HG03378 (cell line): Measurements from ENCODE around the gene RALGAPB.
A peak's percentile ranks its signal among the peaks of the same experiment; 100 is the strongest.
"Not testable (repeated sequence)": the region's sequence is repeated elsewhere in the genome, so short reads cannot be mapped to it uniquely, and the experiment has no call there.

Experiments used
- ATAC-seq: cut with Tn5 transposase; IDR thresholded peaks from one replicate; pipeline ENCODE4 v1.9.1; 2021; ENCODE audit warnings: mild to moderate bottlenecking, moderate library complexity; ENCODE audit not compliant: unreplicated experiment

Gene RALGAPB

DNA sequence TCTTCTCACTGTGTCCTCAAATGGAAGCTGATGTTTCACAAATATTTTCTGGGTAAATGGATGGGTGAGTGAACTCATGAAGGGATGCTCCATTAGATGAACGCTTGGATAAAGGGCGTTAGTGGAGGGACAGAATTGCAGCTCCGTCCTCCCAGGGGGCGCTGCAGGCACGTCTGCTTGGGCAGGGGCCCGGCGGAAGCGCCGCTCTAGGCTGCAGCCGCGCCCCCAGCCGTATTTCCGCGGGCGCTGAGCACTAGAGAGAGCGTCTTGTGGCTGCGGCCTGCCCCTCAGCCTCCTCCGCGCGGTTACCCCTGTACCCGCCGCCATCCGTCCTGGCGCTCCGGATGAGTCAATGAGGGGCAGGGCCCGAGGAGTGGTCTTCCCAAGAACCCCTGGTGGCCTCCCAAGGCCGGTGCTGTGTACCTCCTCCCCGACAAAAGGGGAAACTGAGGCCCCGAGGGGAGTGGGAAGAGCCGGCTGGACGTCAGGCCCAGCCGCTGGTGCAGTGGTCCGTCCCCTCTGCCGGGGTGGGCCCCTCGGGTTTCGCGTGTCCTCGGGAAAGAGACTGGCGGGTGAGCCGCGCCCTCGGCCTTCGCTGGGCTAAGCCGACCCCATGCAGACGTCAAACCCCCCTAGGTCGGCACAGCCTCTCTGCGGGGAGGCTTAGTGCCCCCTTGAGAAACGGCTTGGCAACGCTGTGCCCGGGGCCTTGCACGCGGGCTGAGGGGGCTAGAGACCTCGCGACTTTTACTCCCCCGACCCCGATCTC, 26.0 kb upstream of the RALGAPB start:
- ATAC-seq: peak; percentile 58

DNA sequence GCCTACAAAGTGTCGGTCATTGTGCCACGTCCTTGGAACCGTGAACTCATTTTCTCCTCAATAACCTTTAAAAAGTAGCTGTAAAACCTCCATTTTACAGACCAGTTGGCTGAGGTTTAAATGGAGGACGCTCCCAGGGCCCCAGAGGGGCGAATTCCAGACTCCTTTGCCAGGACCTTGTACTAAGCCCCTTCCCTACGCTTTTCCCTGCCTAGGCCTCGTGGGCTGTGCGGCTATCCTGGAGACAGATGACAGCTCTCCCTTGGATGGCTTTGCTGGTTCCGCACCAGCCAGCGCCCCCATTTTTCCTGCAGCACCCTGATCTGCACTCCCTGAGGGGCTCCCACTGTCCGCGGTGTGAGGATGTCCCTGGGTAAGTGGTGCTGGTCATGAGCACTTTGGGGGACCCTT, 25.4 kb upstream of the RALGAPB start:
- no peak for ATAC-seq

DNA sequence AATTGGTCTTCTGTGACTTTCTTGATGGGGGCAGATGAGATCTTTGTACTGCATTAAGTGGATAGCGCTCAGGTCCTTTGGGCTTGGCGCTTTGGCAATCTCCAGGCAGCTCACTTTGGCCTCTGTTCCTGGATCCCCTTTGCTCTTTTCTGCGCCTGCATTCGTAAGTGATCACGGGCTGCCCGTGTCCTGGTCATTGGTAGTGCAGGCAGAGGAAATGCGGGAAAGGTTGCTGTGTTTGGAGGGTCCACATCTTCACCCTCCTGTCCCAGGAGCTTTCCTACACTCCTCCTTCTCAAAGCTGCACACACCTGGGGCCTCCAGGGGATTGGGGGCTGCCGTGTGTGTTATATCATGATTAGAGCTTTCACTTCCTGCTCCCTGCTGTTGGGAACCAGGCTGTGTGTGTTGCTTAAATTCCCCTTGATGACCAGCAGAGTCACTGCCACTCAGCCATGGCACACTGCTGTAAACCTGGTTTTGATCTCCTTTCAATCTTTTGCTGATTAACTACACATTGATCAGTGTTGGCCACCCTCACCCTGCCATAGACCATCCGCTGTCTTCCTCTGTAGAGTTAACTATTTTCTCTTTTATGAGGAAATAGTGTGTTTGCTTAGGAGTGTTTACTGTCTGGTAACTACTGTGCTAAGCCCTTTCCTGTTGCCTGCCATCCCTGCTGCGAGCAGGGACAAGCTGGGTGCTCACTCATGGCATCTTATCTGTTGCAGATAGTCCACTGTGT, 24.5 kb upstream of the RALGAPB start:
- no peak for ATAC-seq

DNA sequence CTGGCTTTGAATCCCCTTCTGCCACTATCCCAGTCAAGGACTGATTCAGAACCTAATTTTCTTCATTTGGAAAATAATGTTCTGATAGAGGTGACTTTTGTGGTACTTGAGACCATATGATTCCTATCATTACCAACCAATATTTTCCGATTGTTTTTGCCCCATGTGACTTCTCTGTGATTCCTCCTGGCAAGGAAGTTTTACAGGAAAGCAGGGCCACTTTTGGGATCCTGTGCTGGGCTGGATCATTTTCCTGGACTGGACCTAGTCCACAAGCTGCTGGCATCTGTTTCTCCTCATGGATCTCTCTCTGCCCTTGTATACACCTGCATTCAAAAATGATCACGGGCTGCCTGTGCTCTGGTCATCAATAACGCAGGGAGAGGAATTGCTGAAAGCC, 23.6 kb upstream of the RALGAPB start:
- no peak for ATAC-seq

DNA sequence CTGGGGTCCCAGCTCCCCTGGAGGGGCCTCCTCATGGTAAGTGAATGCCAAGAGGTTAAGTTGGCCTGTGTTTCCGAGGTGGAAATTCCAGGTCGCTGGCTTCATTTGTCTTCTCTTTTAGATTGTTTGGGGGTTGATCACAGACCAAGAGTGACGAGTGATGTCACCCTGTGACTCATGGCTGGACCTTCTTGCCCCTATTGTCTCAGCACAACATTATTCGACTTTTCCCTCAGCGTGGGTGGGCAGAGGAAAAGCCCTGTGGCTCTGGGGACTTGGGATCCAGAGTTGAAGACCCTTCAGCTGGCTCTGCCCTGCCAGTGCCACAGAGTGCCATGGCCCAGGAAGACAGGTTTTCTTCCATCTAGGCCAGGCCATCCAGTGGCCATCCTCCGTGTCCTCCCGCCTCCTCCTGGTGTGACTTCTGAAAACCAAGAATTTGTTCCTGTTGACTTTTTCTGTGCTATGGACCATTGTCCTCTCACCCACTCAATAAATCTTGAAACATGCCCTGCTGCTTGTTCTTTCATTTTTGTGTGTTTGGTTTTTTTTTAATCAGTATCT, 22.1 kb upstream of the RALGAPB start:
- ATAC-seq: no peak

- no peak for ATAC-seq
Observed at GRCh38 chr20:38452880-38453624, 19.6 kb upstream of the RALGAPB start.

GRCh38 chr20:38453941-38454340, 18.7 kb upstream of the RALGAPB start:
- no peak for ATAC-seq

DNA sequence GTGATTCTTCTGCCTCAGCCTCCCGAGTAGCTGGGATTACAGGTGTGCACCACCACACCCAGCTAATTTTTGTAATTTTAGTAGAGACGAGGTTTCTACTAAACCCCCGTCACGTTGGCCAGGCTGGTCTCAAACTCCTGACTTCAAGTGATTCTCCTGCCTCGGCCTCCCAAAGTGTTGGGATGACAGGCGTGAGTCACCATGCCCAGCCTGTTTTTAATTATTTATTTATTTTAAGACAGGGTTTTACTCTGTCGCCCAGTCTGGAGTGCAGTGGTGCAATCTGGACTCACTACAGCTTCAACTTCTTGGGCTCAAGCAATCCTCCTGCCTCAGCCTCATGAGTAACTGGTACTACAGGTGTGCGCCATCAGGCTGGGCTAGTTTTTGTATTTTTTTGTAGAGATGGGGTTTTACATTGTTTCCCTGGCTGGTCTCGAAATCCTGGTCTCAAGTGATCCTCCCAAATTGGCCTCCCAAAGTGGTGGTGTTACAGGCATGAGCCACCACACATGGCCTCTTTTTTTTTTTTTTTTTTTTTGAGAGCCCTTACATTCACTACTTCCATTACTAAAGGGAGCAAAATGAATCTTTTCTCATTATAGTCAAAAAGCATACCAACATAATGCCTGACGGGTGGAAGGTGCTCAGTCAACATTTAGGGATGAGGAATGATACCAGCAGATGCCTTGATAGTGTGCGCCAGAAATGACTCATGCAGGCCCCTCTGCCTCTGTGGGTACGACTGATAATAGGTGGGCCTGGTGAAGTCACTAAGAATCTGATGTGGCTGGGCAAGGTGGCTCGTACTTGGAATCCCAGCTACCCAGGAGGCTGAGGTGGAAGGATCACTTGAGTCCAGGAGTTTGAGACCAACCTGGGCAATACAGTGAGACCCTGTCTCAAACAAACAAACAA, 17.8 kb upstream of the RALGAPB start:
- no peak for ATAC-seq

DNA sequence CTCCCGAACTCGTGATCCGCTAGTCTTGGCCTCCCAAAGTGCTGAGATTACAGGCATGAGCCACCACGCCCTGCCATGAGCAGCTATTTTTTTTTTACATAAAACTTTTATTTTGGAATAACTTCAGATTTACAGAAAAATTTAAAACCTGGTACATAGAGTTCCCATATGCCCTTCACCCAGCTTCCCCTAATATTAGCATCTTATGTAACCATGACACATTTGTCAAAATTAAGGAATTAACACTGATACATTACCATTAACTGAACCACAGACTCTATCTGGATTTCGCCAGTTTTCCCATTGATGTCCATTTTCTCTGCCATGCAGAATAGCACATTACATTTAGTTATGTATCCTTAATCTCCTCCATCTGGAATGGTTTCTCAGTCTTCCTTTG, 14.3 kb upstream of the RALGAPB start:
- no peak for ATAC-seq

DNA sequence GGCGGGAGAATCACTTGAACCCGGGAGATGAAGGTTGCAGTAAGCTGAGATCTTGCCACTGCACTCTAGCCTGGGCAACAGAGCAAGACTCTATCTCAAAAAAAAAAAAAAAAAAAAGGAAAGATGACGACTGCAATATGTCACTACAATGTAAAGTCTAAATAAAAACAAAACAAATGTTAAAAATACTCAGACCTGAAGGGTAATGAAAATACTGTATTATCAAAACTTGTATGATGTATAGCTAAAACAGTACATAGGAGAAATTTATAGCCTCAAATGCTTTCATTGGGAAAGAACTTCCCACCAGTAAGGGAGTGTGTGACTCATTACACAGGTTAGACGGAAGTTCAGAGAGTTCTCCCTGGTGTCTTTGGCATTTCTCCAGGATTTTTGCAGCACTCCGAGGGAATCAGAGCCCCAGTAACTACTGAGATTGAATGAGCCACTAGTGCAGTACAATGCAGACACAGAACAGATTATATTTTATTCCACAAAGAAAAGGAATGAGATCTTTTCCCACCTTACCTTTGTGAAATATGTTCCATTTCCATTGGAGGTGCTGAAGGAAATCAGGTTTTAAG, 12.5 kb upstream of the RALGAPB start:
- ATAC-seq: no peak

DNA sequence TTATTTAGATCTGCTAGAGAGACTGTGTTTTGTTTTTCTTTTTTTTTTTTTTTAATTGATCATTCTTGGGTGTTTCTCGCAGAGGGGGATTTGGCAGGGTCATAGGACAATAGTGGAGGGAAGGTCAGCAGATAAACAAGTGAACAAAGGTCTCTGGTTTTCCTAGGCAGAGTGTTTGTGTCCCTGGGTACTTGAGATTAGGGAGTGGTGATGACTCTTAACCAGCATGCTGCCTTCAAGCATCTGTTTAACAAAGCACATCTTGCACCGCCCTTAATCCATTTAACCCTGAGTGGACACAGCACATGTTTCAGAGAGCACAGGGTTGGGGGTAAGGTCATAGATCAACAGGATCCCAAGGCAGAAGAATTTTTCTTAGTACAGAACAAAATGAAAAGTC, 12.0 kb upstream of the RALGAPB start:
- ATAC-seq: not testable (repeated sequence)

- ATAC-seq: not testable (repeated sequence)
Observed at GRCh38 chr20:38461167-38461566, 11.5 kb upstream of the RALGAPB start.

DNA sequence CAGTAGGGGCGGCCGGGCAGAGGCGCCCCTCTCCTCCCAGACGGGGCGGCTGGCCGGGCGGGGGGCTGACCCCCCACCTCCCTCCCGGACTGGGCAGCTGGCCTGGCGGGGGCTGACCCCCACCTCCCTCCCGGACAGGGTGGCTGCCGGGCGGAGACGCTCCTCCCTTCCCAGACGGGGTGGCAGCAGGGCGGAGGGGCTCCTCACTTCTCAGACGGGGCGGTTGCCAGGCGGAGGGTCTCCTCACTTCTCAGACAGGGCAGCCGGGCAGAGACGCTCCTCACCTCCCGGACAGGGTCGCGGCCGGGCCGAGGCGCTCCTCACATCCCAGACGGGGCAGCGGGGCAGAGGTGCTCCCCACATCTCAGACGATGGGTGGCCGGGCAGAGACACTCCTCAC, 11.1 kb upstream of the RALGAPB start:
- not testable (repeated sequence) for ATAC-seq

DNA sequence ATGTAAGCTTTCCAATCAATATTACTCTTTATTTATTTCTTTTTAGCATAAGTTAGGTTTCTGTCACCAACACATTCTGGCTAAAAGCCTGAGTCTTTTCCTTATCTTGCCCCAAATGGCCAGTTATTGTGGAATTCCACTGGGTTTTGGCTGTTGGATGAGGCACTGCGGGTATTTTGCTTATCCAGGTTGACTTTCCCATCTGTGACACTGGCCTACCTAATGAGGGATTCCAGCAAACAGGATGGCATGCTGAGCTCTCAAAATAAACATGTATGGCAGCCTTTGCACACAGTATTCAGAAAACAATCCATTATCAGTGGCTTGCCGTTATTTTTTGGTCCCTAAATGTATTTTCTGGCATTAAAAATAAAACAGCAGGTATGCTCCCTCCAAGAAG, 6.5 kb upstream of the RALGAPB start:
- ATAC-seq: no peak

- ATAC-seq: no peak
Observed at GRCh38 chr20:38466983-38467382, 5.7 kb upstream of the RALGAPB start.

GRCh38 chr20:38471245-38471644, 1.4 kb upstream of the RALGAPB start:
- ATAC-seq: no peak

DNA sequence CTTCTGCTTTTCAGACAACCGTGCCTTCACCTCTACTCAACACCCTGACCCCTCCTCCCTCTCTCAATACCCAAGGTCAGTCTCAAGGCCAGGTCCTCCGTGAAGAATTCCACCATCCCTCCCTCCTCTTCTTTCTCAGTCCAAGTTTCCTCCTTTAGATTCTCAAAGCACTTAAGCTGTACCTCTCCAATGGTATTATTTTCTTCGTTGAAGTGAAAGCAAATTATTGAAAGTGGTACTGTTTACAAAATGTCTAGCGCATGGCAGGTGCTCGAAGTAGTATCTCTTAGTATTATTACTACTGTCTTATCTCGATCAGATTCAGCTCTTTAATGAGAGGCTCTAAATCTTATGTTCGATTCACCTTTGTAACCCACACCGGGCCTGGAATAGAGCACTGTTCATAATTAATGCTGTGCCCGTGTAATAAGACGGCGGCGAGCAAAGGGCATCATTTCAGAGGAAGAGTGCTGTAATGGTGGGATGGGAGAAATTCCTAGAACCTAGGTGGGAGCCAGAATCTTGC, 593 bp upstream of the RALGAPB start:
- no peak for ATAC-seq

- peak; percentile 1 for ATAC-seq
Observed at GRCh38 chr20:38473367-38473795, 738 bp downstream of the RALGAPB start.

DNA sequence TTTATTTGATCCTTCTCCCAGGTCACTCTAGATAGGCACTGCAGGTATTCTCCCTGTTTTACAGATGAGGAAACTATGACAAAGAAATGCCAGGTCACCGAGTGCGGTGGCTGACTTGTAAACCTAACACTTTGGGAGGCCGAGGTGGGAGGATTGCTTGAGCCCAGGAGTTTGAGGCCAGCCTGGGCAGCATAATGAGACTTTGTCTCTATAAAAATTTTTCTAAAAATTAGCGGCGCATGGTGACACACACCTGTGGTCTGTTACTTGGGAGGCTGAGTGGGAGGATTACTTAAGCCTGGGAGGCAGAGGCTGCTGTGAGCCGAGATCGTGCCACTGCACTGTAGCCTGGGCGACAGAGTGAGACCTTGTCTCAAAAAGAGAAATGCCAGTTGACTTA, 5.1 kb downstream of the RALGAPB start:
- ATAC-seq: no peak

GRCh38 chr20:38479596-38479995, 7.0 kb downstream of the RALGAPB start:
- no peak for ATAC-seq
